Spinal cord (tissue), 10 donors: ENCODE measurements around the gene AP1S2. TPM values are rescaled to one million over a fixed set of nuclear protein-coding genes. Genes with fewer than 3 reads are reported as not detected.
"Not testable (repeated sequence)": the region's sequence is repeated elsewhere in the genome, so short reads cannot be mapped to it uniquely, and the experiment has no call there.

Experiments
- DNase-seq, 6 donors: peaks; one replicate each; pipeline versions ENCODE4 v3.0.0 to v3.0.0-alpha.2; 2013 to 2015; ENCODE audit warnings: low spot score in 6 of 6, low read depth in 4 of 6
- H3K27ac ChIP-seq: one replicate; pipeline ENCODE4 v1.5.1; 2013; ENCODE audit warnings: low read depth, low read length, control low read depth
- H3K27me3 ChIP-seq: one replicate; pipeline ENCODE4 v1.6.1; 2013; ENCODE audit warnings: low read length; ENCODE audit not compliant: control insufficient read depth, insufficient read depth
- H3K36me3 ChIP-seq: one replicate; pipeline ENCODE4 v1.6.1; 2013; ENCODE audit warnings: low read length; ENCODE audit not compliant: control insufficient read depth, insufficient read depth
- H3K4me1 ChIP-seq: one replicate; pipeline ENCODE4 v1.6.1; 2013; ENCODE audit warnings: low read length; ENCODE audit not compliant: control insufficient read depth, insufficient read depth
- H3K4me3 ChIP-seq: one replicate; pipeline ENCODE4 v1.5.1; 2013; ENCODE audit warnings: low read depth, low read length, control low read depth
- H3K9me3 ChIP-seq: one replicate; pipeline ENCODE4 v1.6.1; 2013; ENCODE audit warnings: low read length; ENCODE audit not compliant: control insufficient read depth, insufficient read depth
- WGBS: methylation state at CpG from one replicate; pipeline ENCODE4 v1.1.5; 2013; ENCODE audit warnings: missing lambda C conversion rate; ENCODE audit not compliant: insufficient coverage; 5-methylcytosine and 5-hydroxymethylcytosine counted together
- polyA plus RNA-seq, 2 donors: library from polyadenylated mRNA; unstranded; fragments of 120-200 nt; gene quantifications; one replicate each; pipeline ENCODE4 v1.2.1, GENCODE V29; 2013; ENCODE audit not compliant: insufficient read length in 2 of 2
- total RNA-seq, 2 donors: library from RNA; depleted of rRNA in 1 of 2; stranded (reverse); fragments of 120-200 nt in 1 of 2; fragments of >200 nt in 1 of 2; gene quantifications; one replicate each; pipeline versions ENCODE4 v1.2.3 to v1.2.4, GENCODE V29; 2013 to 2014
- donor health status: healthy.

AP1S2 gene
- total and polyA plus RNA-seq, 4 donors: 55.4 to 135 (median 109) TPM

DNA sequence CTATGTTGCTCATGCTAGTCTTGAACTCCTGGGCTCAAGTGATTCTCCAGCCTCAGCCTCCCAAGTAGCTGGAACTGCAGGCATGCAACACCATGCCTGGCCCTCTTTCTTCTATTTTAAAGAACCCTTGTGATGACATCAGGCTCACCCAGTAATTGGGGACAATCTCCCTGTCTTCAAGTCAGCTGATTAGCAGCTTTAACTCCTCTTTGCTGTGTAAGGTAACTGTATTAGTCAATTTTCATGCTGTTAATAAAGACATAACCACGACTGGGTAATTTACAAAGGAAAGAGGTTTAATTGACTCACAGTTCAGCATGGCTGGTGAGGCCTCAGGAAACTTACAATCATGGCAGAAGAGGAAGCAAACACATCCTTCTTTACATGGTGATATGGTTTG, 23.3 kb upstream of the AP1S2 start:
- peaks cover 27% of the 10 kb centered on the region for H3K27me3 ChIP-seq
- H3K27ac ChIP-seq, H3K36me3 ChIP-seq, H3K4me3 ChIP-seq, H3K4me1 ChIP-seq, H3K9me3 ChIP-seq, DNase-seq: not testable (repeated sequence)
- WGBS: no CpG with 5 or more reads among the region's 1 CpG

DNA sequence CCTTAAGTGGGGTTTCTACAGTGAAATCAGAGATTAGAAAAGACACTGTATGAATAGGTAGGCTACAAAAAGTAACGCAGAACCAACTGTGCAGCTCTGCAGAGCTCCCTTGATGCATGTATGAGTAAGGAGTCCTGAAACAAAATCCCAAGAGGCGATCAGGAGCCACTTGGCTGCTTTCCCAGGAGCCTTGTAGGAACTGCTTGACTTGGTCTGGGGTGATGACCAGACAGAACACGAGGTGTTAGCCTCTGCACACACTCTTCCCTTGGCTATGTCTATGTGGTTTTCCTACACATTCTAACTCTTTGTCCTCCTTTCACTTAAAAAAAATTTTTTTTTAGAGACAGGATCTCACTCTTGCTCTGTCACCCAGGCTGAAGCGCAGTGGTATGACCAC, 22.8 kb upstream of the AP1S2 start:
- Histone ChIP-seq H3K27ac (no peak overlapping the region), H3K27me3 (peaks cover 26% of the 10 kb centered on the region), H3K4me1 (peaks cover 8% of the 10 kb centered on the region), H3K4me3 (no peak overlapping the region), H3K9me3 (peaks cover 7% of the 10 kb centered on the region), H3K36me3 (no peaks in the 10 kb centered on the region)
- DNase-seq: peak in 1 of 6 donors; percentile 15
- WGBS: 64% methylated on average over 4 of the region's 4 CpGs

GRCh38 chrX:15874672-15875071, 20.1 kb upstream of the AP1S2 start:
- 52% methylated on average over 2 of the region's 3 CpGs for WGBS
- H3K27me3 ChIP-seq: peaks cover 26% of the 10 kb centered on the region

GRCh38 chrX:15873566-15873965, 19.0 kb upstream of the AP1S2 start:
- peak overlapping the region; percentile 69 for H3K27ac ChIP-seq
- H3K4me1 ChIP-seq: peaks cover 11% of the 10 kb centered on the region
- WGBS: 7% methylated on average over 3 of the region's 4 CpGs
- no peak overlapping the region for H3K4me3 ChIP-seq
- DNase-seq: peak in 4 of 6 donors; percentile 27 to 84 (median 59)
- peaks cover 2% of the 10 kb centered on the region for H3K9me3 ChIP-seq
- peaks cover 33% of the 10 kb centered on the region for H3K27me3 ChIP-seq
- H3K36me3 ChIP-seq: no peaks in the 10 kb centered on the region

More at GRCh38 chrX:15874672-15875071, 20.1 kb upstream of the AP1S2 start:
- peaks cover 7% of the 10 kb centered on the region for H3K9me3 ChIP-seq
- no peak for DNase-seq
- no peaks in the 10 kb centered on the region for H3K36me3 ChIP-seq
- peaks cover 11% of the 10 kb centered on the region for H3K4me1 ChIP-seq
- no peak overlapping the region for H3K27ac ChIP-seq
- H3K4me3 ChIP-seq: no peak overlapping the region

GRCh38 chrX:15870310-15870709, 15.7 kb upstream of the AP1S2 start:
- Histone ChIP-seq H3K4me3 (no peak overlapping the region), H3K27me3 (peaks cover 36% of the 10 kb centered on the region), H3K36me3 (no peaks in the 10 kb centered on the region), H3K9me3 (no peaks in the 10 kb centered on the region), H3K27ac (no peak overlapping the region), H3K4me1 (peaks cover 11% of the 10 kb centered on the region)
- no peak for DNase-seq
- WGBS: 60% methylated on average over 1 of the region's 4 CpGs

DNA sequence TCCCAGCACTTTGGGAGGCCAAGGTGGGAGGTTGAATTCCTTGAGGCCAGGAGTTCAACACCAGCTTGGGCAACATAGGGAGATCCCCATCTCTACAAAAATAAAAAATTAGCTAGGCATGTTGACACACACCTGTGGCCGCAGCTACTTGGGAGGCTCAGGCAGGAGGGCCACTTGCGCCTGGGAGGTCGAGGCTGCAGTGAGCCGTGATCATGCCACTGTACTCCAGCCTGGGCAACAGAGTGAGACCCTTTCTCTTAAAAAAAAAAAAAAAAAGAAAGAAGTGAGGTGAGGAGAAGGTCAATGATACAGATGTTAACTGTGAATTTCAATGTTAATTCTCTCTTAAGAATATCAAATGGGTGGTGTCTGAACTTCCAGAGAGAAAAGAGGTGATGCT, 15.1 kb upstream of the AP1S2 start:
- 100% methylated on average over 1 of the region's 4 CpGs for WGBS
- H3K27me3 ChIP-seq: peaks cover 37% of the 10 kb centered on the region
- no peak overlapping the region for H3K4me3 ChIP-seq
- H3K4me1 ChIP-seq: peaks cover 11% of the 10 kb centered on the region
- no peaks in the 10 kb centered on the region for H3K36me3 ChIP-seq
- no peak for DNase-seq
- no peaks in the 10 kb centered on the region for H3K9me3 ChIP-seq
- H3K27ac ChIP-seq: no peak overlapping the region

DNA sequence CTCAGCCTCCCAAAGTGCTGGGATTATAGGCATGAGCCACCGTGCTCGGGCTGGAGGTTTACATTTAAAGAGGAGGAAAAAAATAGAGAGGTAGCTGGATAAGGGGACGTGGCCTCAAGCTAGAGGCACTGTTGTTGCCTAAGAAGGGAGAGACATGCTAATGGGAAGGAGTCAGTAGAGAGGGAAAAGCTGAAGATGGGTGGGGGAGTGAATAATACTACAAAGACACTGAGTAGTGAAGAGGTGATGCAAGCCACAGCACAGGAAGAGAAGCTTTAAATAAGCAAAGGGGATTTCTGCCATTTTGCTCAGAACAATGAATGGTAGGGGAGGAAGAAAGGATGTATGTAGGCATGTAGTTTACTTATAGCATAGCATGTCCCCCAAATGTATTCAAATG, 11.5 kb upstream of the AP1S2 start:
- peaks cover 42% of the 10 kb centered on the region for H3K27me3 ChIP-seq
- peaks cover 3% of the 10 kb centered on the region for H3K4me1 ChIP-seq
- H3K36me3 ChIP-seq: no peaks in the 10 kb centered on the region
- no peak for DNase-seq
- no peak overlapping the region for H3K27ac ChIP-seq
- no peak overlapping the region for H3K4me3 ChIP-seq
- peaks cover 2% of the 10 kb centered on the region for H3K9me3 ChIP-seq
- 81% methylated on average over 3 of the region's 3 CpGs for WGBS

DNA sequence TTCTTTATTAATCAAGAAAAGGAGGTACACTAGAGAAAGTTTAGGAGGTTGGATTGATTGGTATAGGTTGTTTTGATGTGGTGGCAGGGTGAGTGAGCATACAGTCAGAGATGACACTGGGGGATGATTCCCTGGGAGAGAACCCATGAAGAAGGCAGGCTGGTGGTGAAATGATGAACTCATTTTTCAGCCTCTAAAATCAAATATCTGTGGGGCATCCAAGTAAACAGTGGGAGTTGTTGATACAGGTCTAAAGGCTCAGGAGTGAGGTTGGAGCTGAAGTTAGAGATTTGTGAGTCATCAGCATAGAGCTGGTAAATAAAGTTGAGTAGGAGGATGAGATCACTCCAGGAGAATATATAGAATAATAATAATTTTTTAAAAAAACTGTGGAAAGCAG, 10.0 kb upstream of the AP1S2 start:
- Histone ChIP-seq H3K36me3 (no peaks in the 10 kb centered on the region), H3K9me3 (peaks cover 4% of the 10 kb centered on the region), H3K4me3 (no peak overlapping the region), H3K27me3 (peaks cover 37% of the 10 kb centered on the region), H3K27ac (no peak overlapping the region), H3K4me1 (no peaks in the 10 kb centered on the region)
- no peak for DNase-seq

- Histone ChIP-seq H3K27ac (no peak overlapping the region), H3K27me3 (peaks cover 34% of the 10 kb centered on the region), H3K36me3 (no peaks in the 10 kb centered on the region), H3K4me3 (no peak overlapping the region), H3K4me1 (no peaks in the 10 kb centered on the region), H3K9me3 (peaks cover 4% of the 10 kb centered on the region)
- peak in 2 of 6 donors; percentile 60 to 62 for DNase-seq
- 67% methylated on average over 1 of the region's 3 CpGs for WGBS
These were observed 9.4 kb upstream of the AP1S2 start for GRCh38 chrX:15864023-15864422.

DNA sequence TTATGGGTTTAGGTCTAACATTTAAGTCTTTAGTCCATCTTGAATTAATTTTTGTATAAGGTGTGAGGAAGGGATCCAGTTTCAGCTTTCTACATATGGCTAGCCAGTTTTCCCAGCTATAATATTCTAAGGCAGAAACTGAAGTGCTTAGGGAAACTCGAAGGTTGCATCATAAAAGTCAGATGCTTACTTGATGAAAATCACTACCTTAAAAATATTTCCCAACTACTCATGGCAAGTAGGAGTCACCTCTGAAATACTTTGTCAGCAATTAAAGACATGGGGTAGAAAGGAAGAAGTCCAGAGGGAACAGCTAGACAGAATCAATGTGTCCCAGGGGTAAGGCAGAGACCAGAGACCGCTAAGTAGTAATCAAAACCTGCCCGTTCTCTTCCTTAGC, 6.3 kb upstream of the AP1S2 start:
- H3K36me3 ChIP-seq: no peaks in the 10 kb centered on the region
- WGBS: 100% methylated on average over 1 of the region's 3 CpGs
- no peaks in the 10 kb centered on the region for H3K4me1 ChIP-seq
- DNase-seq: no peak
- peaks cover 4% of the 10 kb centered on the region for H3K9me3 ChIP-seq
- H3K27ac ChIP-seq: no peak overlapping the region
- H3K27me3 ChIP-seq: peaks cover 31% of the 10 kb centered on the region
- H3K4me3 ChIP-seq: no peak overlapping the region
